ENCODE results near the gene INAVA.

GRCh38 chr1:200909071-200909470 is 14.4 kb downstream of the INAVA start:
- TF ChIP-seq SREBF2 (IDR thresholded peaks at IDR 0.05; ENCODE audit: low read length) (no peak), POLR2AphosphoS5 (IDR thresholded peaks at IDR 0.05; ENCODE audit: low read length) (no peak), ZNF274 (IDR thresholded peaks at IDR 0.05; ENCODE audit: insufficient read depth, insufficient read length) (no peak), YY1 (IDR thresholded peaks at IDR 0.05; ENCODE audit: low read depth, low read length) (no peak)

All from GM12878 (cell line).